Neuronal stem cell (in vitro differentiated cells): ENCODE results near the gene HRH1.
A peak's percentile ranks its signal among the peaks of the same experiment; 100 is the strongest.

Experiments used
- DNase-seq: peaks from one replicate; pipeline ENCODE4 v3.0.0-alpha.2; 2013; ENCODE audit warnings: low spot score
- H2AFZ ChIP-seq: one replicate; pipeline ENCODE4 v1.6.1; 2013; ENCODE audit warnings: mild to moderate bottlenecking, low read length, inconsistent platforms
- H2AK5ac ChIP-seq: 2 replicates; pipeline ENCODE4 v1.6.1; 2013; ENCODE audit warnings: low read depth, mild to moderate bottlenecking, inconsistent platforms, low read length, moderate library complexity, mixed read lengths
- H2BK120ac ChIP-seq: 2 replicates; pipeline ENCODE4 v1.6.1; 2013; ENCODE audit warnings: low read depth, mild to moderate bottlenecking, inconsistent platforms, low read length, moderate library complexity, mixed read lengths
- H2BK12ac ChIP-seq: one replicate; pipeline ENCODE4 v1.6.1; 2013; ENCODE audit warnings: low read length, inconsistent platforms
- H2BK15ac ChIP-seq: 2 replicates; pipeline ENCODE4 v1.6.1; 2013; ENCODE audit warnings: mild to moderate bottlenecking, low read length, inconsistent platforms, mixed read lengths
- H2BK5ac ChIP-seq: one replicate; pipeline ENCODE4 v1.6.1; 2013; ENCODE audit warnings: inconsistent platforms, mild to moderate bottlenecking, low read length, moderate library complexity
- H3K14ac ChIP-seq: one replicate; pipeline ENCODE4 v1.6.1; 2013; ENCODE audit warnings: low read length, inconsistent platforms
- H3K18ac ChIP-seq: 2 replicates; pipeline ENCODE4 v1.6.1; 2013; ENCODE audit warnings: low read length, inconsistent platforms
- H3K23ac ChIP-seq: 2 replicates; pipeline ENCODE4 v1.6.1; 2013; ENCODE audit warnings: low read depth, mild to moderate bottlenecking, mixed read lengths, low read length, inconsistent platforms; ENCODE audit not compliant: poor library complexity
- H3K27ac ChIP-seq: replicated peaks from 3 replicates; pipeline ENCODE4 v1.5.1; 2013; ENCODE audit warnings: low read length, inconsistent platforms
- H3K27me3 ChIP-seq, 3 experiments: 2 replicates each; pipeline ENCODE4 v1.6.1; 2013; ENCODE audit warnings: low read length in 3 of 3, mild to moderate bottlenecking in 2 of 3, inconsistent platforms in 1 of 3, low read depth in 1 of 3, mixed read lengths in 1 of 3, moderate library complexity in 1 of 3; ENCODE audit not compliant: control insufficient read depth in 3 of 3, insufficient read depth in 3 of 3
- H3K36me3 ChIP-seq, 2 donors: replicated peaks in 1 of 2; 2 replicates each; pipeline ENCODE4 v1.6.1; 2013; ENCODE audit warnings: low read length in 2 of 2; ENCODE audit not compliant: control insufficient read depth in 2 of 2, insufficient read depth in 2 of 2
- H3K4ac ChIP-seq: 2 replicates; pipeline ENCODE4 v1.6.1; 2013; ENCODE audit warnings: inconsistent platforms, mild to moderate bottlenecking, low read length, moderate library complexity
- H3K4me1 ChIP-seq, 2 donors: 1 replicate in 1 of 2; 2 replicates in 1 of 2; pipeline ENCODE4 v1.6.1; 2013; ENCODE audit warnings: low read length in 2 of 2, low read depth in 1 of 2; ENCODE audit not compliant: control insufficient read depth in 2 of 2, insufficient read depth in 1 of 2
- H3K4me2 ChIP-seq: one replicate; pipeline ENCODE4 v1.6.1; 2013; ENCODE audit warnings: mild to moderate bottlenecking, low read length, inconsistent platforms; ENCODE audit not compliant: insufficient read depth, poor library complexity, severe bottlenecking
- H3K4me3 ChIP-seq, 2 donors: 2 replicates each; pipeline ENCODE4 v1.5.1; 2013; ENCODE audit warnings: low read length in 2 of 2, mild to moderate bottlenecking in 2 of 2, inconsistent platforms in 1 of 2, moderate library complexity in 1 of 2
- H3K79me1 ChIP-seq: one replicate; pipeline ENCODE4 v1.6.1; 2013; ENCODE audit warnings: low read depth, mild to moderate bottlenecking, inconsistent platforms, low read length, moderate library complexity
- H3K9ac ChIP-seq: one replicate; pipeline ENCODE4 v1.6.1; 2013; ENCODE audit warnings: mild to moderate bottlenecking, low read depth, low read length, inconsistent platforms; ENCODE audit not compliant: poor library complexity
- H3K9me3 ChIP-seq, 2 donors: replicated peaks in 1 of 2; 2 replicates each; pipeline versions ENCODE3 to v1.6.1; 2013; ENCODE audit warnings: low read length in 2 of 2, mild to moderate bottlenecking in 2 of 2, inconsistent platforms in 1 of 2, low read depth in 1 of 2, mixed read lengths in 1 of 2, moderate library complexity in 1 of 2; ENCODE audit not compliant: control insufficient read depth in 2 of 2, insufficient read depth in 1 of 2
- H4K8ac ChIP-seq: one replicate; pipeline ENCODE4 v1.6.1; 2013; ENCODE audit warnings: low read depth, mild to moderate bottlenecking, inconsistent platforms, low read length, moderate library complexity
- H4K91ac ChIP-seq: one replicate; pipeline ENCODE4 v1.6.1; 2013; ENCODE audit warnings: low read length, low read depth, mild to moderate bottlenecking, inconsistent platforms; ENCODE audit not compliant: poor library complexity
- WGBS, 2 donors: extraction: QIAGEN DNeasy Blood & Tissue Kit; methylation state at CpG; one replicate each; pipeline ENCODE4 v1.1.7; 2013; ENCODE audit warnings: missing lambda C conversion rate in 2 of 2, mixed read lengths in 1 of 2; ENCODE audit not compliant: insufficient read length in 2 of 2, insufficient replicate concordance in 1 of 2; ENCODE audit errors: extremely low coverage in 2 of 2; 5-methylcytosine and 5-hydroxymethylcytosine counted together

Gene HRH1

DNA sequence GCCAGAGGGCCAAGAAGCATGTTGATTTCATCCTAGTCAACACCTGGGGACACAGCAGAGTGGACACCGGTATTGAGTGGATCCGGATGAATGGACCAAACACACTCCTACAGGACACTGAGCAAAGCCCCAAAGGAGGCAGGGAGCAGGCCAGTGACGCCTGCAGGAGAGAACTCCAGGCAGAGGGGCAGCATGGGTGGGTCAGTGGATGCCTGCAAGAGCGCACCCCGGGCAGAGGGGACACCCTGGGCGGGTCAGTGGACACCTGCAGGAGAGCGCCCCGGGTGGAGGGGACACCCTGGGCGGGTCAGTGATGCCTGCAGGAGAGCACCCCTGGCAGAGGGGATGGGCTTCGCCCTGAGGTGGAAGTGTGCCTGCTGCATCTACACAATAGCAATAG is 27.6 kb upstream of the HRH1 start:
- Histone ChIP-seq H4K91ac (no peak overlapping the region), H3K9me3 (no peaks in the 10 kb centered on the region), H3K23ac (no peak overlapping the region), H3K4me2 (no peak overlapping the region), H2BK120ac (no peak overlapping the region), H2BK5ac (no peak overlapping the region), H3K79me1 (no peaks in the 10 kb centered on the region), H3K4me3 (no peak overlapping the region), H2AK5ac (no peak overlapping the region), H3K4me1 (no peaks in the 10 kb centered on the region), H2BK12ac (no peak overlapping the region), H2AFZ (no peak overlapping the region), H3K14ac (peak overlapping the region; percentile 42), H3K4ac (no peak overlapping the region), H3K27me3 (no peaks in the 10 kb centered on the region), H3K36me3 (no peaks in the 10 kb centered on the region), H2BK15ac (no peak overlapping the region), H3K9ac (no peak overlapping the region), H3K27ac (no peak overlapping the region), H4K8ac (no peak overlapping the region), H3K18ac (no peak overlapping the region)
- DNase-seq, result no peak
- no CpG with 5 or more reads among the region's 10 CpGs for WGBS, 2 donors

DNA sequence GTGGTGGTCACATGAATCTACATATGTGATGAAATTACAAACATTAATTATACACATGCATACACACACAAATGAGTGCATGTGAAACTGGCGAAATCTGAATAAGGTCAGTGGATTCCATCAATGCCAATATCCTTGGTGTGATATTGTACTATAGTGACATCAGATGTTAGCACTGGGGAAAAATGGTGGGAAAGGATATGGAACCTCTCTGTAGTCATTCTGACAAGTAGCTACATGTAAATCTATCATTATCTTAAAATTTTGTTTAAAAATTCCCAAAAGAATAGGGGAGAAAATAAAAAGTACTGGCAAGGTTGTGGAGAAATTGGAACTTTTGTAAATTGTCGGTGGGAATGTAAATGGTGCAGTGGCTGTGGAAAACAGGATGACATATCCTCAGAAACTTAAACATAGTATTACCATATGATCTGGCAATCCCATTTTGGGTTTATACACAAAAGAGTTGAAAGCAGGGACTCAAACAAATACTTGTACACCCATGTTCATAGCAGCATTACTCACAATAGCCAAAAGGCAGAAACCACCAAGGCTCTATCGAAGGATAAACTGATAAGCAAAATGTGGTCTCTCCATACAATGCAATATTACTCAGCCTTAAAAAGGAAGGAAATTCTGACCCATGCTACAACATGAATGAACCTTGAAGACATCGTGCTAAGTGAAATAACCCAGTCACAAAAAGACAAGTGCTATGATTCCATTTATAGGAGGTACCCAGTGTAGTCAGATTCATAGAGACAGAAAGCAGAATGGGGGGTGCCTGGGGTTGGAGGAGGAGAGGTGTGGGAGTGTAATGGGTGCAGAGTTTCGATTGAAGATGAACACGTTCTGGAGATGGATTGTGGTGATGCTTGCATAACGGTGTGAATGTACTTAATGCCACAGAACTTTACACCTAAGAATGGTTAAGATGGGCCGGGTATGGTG is 25.3 kb upstream of the HRH1 start:
- H3K23ac ChIP-seq, result no peak overlapping the region
- no peak overlapping the region for H4K8ac ChIP-seq
- H2AK5ac ChIP-seq, result no peak overlapping the region
- no peak overlapping the region for H3K4me3 ChIP-seq
- no peak overlapping the region for H3K18ac ChIP-seq
- DNase-seq, result no peak
- H3K36me3 ChIP-seq, result no peaks in the 10 kb centered on the region
- H3K27ac ChIP-seq, result no peak overlapping the region
- H3K9me3 ChIP-seq, result no peaks in the 10 kb centered on the region
- H3K4me2 ChIP-seq, result no peak overlapping the region
- no peak overlapping the region for H3K9ac ChIP-seq
- no peaks in the 10 kb centered on the region for H3K79me1 ChIP-seq
- H2BK5ac ChIP-seq, result no peak overlapping the region
- H3K27me3 ChIP-seq, result no peaks in the 10 kb centered on the region
- WGBS, 2 donors, result 100% methylated on average over 1 of the region's 8 CpGs; no CpG with 5 or more reads in 1 of the 2 donors
- H2AFZ ChIP-seq, result no peak overlapping the region
- H3K4me1 ChIP-seq, result no peaks in the 10 kb centered on the region
- H2BK120ac ChIP-seq, result no peak overlapping the region
- no peak overlapping the region for H3K4ac ChIP-seq
- no peak overlapping the region for H2BK12ac ChIP-seq
- no peak overlapping the region for H2BK15ac ChIP-seq
- no peak overlapping the region for H3K14ac ChIP-seq
- H4K91ac ChIP-seq, result no peak overlapping the region

DNA sequence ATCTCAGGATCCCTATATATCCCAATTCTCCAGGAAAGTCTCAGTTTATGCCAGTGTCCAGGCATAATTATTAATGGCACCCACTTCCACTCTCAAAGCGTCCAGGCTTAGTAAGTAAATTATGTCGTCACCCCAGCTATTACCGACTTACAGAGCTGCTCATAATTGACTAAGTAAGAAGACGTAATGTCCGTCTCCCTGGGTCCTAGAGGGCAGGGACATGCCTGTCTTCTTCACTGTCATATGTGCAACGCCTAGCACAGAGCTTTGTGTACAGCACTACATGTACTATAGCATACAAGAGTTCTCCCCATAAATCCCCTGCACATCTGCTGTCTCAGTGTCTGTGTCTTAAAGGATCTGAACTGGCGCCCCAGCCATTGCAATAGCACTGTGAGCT is 23.9 kb upstream of the HRH1 start:
- Histone ChIP-seq H3K36me3 (no peaks in the 10 kb centered on the region), H4K91ac (no peak overlapping the region), H2BK12ac (no peak overlapping the region), H3K4ac (no peak overlapping the region), H3K27ac (no peak overlapping the region), H3K4me2 (no peak overlapping the region), H3K23ac (no peak overlapping the region), H3K14ac (no peak overlapping the region), H2BK5ac (no peak overlapping the region), H3K27me3 (no peaks in the 10 kb centered on the region), H2BK120ac (no peak overlapping the region), H3K18ac (no peak overlapping the region), H2AK5ac (no peak overlapping the region), H3K4me3 (no peak overlapping the region), H2AFZ (no peak overlapping the region), H2BK15ac (no peak overlapping the region), H3K4me1 (no peaks in the 10 kb centered on the region), H3K79me1 (no peaks in the 10 kb centered on the region), H3K9ac (no peak overlapping the region), H4K8ac (no peak overlapping the region), H3K9me3 (no peaks in the 10 kb centered on the region)
- no peak for DNase-seq
- WGBS, 2 donors, result no CpG with 5 or more reads among the region's 7 CpGs

DNA sequence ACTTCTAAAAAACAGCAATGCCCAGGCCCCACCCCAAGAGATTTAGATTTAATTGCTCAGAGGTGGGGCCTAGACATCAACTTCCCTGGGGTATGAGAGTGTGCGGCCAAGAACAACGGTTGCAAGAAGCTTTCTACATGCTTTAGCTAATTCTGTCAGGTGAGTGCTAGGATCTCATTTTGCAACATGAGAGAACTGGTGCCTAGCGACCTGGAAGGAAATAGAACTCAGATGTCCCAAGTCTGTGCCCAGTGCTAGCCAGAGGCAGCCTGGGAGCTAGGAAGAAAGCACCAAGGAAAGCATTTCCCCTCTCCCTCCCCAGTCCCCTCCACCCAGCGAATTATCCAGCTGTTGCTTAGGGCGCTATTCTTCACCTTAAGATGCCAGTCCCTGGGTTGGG is 22.9 kb upstream of the HRH1 start:
- Histone ChIP-seq H3K79me1 (no peaks in the 10 kb centered on the region), H2BK15ac (no peak overlapping the region), H3K4me2 (no peak overlapping the region), H3K14ac (no peak overlapping the region), H3K4ac (no peak overlapping the region), H2AK5ac (no peak overlapping the region), H3K36me3 (no peaks in the 10 kb centered on the region), H3K18ac (no peak overlapping the region), H4K91ac (no peak overlapping the region), H2BK12ac (no peak overlapping the region), H2BK5ac (no peak overlapping the region), H2AFZ (no peak overlapping the region), H3K9me3 (no peaks in the 10 kb centered on the region), H3K23ac (no peak overlapping the region), H2BK120ac (no peak overlapping the region), H3K4me3 (no peak overlapping the region), H3K4me1 (no peaks in the 10 kb centered on the region), H3K9ac (no peak overlapping the region), H3K27me3 (no peaks in the 10 kb centered on the region), H3K27ac (no peak overlapping the region), H4K8ac (no peak overlapping the region)
- no peak for DNase-seq
- no CpG with 5 or more reads among the region's 5 CpGs for WGBS, 2 donors
